Cardiac fibroblast (primary cell): ENCODE data around the gene TRAF3.

Experiments
- DNase-seq, 2 donors: peaks; one replicate each; pipeline versions ENCODE4 v3.0.0 to v3.0.0-alpha.2; 2010; ENCODE audit warnings: low read depth in 2 of 2
- H3K4me3 ChIP-seq, 2 donors: replicated peaks in 1 of 2; 1 replicate in 1 of 2; 2 replicates in 1 of 2; pipeline ENCODE4 v1.5.1; 2011; ENCODE audit warnings: low read depth in 2 of 2, low read length in 2 of 2, mild to moderate bottlenecking in 2 of 2, moderate library complexity in 1 of 2
- CTCF ChIP-seq: IDR thresholded peaks from one replicate; pipeline ENCODE4 v1.5.1; 2011; ENCODE audit warnings: low read depth, mild to moderate bottlenecking, low read length, inconsistent platforms

The TRAF3 gene

DNA sequence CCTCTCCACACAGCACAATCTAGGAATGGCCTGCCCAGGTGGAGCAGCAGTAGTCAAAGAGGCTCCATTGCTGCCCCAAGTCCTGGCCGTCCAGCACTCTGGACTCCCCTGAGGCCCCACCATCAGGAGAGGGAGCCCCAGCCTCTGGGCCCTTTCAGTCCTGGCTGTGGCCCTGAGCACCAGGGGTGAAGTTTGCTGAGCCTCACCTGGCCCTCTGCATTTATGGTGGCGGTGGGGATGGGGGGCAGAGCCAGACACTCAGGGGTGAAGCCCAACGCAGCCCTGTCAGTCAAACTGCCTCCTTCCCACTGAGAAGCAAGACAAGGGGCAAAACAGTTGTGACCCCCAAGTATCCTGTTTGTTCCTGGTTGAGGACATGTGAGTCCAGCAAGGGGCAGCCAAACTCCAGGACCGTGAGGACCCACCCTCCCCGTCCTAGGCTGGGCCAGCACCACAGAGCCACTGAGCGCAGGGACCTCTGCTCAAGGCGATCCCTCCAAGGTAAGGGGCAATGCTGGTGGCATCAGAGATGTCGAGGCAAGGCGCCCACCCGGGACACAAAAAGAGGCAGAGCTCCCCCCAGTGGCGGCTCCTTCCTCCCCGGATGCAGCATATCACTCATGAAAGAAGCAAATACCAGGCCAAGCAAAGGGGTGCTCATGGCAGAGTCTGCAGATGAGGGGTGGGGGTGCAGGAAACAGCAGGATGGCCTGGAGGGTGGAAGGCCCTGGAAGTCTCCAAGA lies 140.4 kb downstream of the TRAF3 start:
- peak; percentile 52 to 54 for DNase-seq
- TF ChIP-seq CTCF = peak; percentile 77
- no peak overlapping the region for H3K4me3 ChIP-seq

DNA sequence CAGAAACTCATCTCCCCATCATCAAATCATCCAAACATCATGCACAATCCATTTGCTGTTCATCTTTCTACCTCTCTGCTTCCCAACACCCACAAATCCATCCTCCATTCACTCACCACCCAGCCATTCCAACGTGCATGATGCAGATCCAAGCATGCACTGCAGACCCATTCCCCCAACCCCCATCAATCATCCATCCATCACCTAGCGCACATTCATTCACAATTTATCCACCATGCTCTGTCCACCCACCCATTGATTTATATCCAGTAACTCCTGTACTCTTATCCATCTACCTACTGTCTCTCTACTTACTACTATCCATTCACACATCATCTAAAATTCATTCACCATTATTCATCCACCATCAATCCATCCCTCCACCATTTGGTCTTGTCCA lies 141.2 kb downstream of the TRAF3 start:
- no peak for DNase-seq
- H3K4me3 ChIP-seq = no peak overlapping the region
- TF ChIP-seq CTCF = no peak

- no peak for DNase-seq
- no peak overlapping the region for H3K4me3 ChIP-seq
- no peak for TF ChIP-seq CTCF
These were observed 143.2 kb downstream of the TRAF3 start for GRCh38 chr14:102920273-102920997.

DNA sequence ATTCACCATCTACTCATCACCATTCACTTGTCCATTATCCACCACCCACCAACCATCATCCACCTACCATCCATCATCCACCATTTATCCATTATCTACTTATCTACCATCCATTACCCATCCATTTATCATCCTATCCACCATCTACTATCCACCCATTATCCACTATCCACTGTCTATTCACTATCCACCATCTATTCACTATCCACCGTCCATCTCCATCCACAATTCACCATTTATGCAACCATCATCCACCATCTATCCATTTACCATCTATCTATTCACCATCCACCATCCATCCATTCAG lies 143.7 kb downstream of the TRAF3 start:
- no peak for DNase-seq
- H3K4me3 ChIP-seq = no peak overlapping the region
- no peak for TF ChIP-seq CTCF

DNA sequence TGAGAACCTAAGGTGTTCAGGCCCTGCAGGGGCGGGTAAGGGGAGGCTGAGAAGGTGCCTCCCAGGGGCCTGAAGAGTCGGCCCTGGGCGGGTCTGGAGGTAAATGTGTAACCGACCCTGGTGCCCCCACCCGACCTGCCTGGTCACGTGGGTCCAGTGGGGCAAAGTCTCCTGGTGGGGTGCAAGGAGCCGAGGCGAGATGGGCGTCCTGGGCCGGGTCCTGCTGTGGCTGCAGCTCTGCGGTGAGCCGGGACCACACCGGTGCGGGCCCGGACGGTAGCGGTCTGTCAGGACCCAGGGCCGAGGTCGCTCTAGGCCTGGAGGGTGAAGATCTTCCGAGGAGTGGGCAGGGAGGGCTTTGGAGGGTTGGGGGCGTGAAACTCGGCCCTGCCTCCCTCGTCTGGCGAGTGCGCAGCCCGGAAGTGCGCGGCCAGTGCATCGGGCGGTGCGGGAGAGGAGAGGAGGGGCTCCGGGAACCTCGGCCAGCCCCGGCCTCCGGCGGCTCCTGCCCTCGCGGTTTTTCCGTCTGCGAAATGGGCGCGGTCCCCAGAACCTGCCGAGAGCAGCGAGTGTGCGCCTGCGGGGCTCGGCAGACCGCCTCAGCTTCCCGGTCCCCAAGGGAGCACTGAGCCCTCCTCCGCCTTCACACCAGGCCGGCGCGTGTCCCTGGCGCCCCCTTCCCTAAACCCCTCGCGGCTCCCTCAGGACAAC lies 145.4 kb downstream of the TRAF3 start, which contains the start of gene AMN:
Gene AMN (plus strand): TSS at position 174 of the 711 bp plus-strand sequence. CDS start 26 bp downstream, at position 200.
- TF ChIP-seq CTCF = no peak
- H3K4me3 ChIP-seq = peak within 1 kb of the TSS; percentile 34 to 39
- DNase-seq = peak in 1 of 2 donors; percentile 14

DNA sequence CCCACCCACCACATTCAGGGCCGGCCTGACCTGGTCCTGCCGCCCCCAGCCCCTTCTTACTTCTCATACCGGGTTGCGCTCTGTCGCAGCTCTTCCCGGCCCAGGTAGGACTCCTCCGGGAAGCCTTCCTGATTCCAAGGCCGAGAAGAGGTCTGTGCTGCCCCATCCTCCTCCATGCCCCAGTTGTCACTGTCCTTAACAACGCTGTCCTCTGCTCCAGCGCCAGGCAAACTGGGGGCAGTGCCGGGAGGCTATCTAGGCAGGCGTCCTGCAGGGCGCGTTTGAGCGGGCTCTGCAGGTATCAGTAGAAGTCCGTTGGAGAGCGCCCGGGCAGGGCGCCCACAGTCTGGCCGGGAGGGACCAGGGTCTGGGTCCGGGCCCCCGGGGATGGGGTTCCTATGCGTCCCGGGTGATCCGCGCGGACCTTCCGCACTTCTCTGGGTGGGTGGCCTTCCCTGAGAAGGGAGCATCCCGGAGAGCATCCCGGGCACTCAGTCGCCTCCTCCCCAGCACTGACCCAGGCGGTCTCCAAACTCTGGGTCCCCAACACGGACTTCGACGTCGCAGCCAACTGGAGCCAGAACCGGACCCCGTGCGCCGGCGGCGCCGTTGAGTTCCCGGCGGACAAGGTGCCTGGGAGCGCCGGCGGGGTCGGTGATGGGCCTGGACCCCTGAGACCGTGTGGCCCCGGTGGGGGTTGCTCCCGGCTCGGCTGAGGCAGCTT lies 146.1 kb downstream of the TRAF3 start:
- peak overlapping the region; percentile 34 to 39 for H3K4me3 ChIP-seq
- TF ChIP-seq CTCF = no peak

More for the DNA sequence above, 146.1 kb downstream of the TRAF3 start:
- no peak for DNase-seq
